ENCODE results near the gene TMEM170A. TPM values are rescaled to one million over a fixed set of nuclear protein-coding genes. Genes with fewer than 3 reads are reported as not detected.

TMEM170A gene
- polyA plus RNA-seq, 1 donor (not counting 4 experiments of a cell fraction or from before 2014, with no cell fraction given) = 22.1 TPM

DNA sequence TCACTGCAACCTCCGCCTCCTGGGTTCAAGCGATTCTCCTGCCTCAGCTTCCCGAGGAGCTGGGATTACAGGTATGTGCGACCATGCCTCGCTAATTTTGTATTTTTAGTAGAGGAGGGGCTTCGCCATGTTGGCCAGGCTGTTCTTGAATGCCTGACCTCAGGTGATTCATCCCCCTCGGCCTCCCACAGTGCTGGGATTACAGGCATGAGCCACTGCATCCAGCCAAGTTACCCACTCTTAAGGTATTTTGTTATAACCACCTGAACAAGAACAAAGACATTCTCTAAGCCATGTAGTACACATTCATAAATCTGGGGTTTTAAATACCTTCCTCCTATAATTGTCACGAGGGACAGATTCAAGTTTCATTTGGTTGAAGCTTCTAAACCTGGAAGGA lies 12.3 kb upstream of the TMEM170A start:
- Histone ChIP-seq H3K9me1 (ENCODE audit: control insufficient read depth, extremely low read depth, insufficient read depth, low read length) (no peaks in the 10 kb centered on the region), H3K27ac (ENCODE audit: control insufficient read depth, insufficient read depth, low read length) (no peak overlapping the region), H3K4me3 (ENCODE audit: control insufficient read depth in 2 of 3, extremely low read depth in 1 of 3, insufficient read depth in 2 of 3, low read depth in 1 of 3, low read length in 3 of 3) (no peak overlapping the region), H3K9ac (ENCODE audit: control insufficient read depth, extremely low read depth, insufficient read depth, low read length) (no peak overlapping the region), H4K20me1 (ENCODE audit: control insufficient read depth, extremely low read depth, insufficient read depth, low read length) (no peaks in the 10 kb centered on the region), H3K79me2 (ENCODE audit: control insufficient read depth, insufficient read depth, low read length) (no peaks in the 10 kb centered on the region), H2AFZ (ENCODE audit: control insufficient read depth, low read length) (no peak overlapping the region), H3K4me1 (ENCODE audit: control insufficient read depth, extremely low read depth, insufficient read depth, low read length) (peaks cover 16% of the 10 kb centered on the region), H3K27me3 (ENCODE audit: control insufficient read depth, extremely low read depth, insufficient read depth, low read length) (no peaks in the 10 kb centered on the region), H3K36me3 (ENCODE audit: control insufficient read depth in 2 of 2, extremely low read depth in 1 of 2, insufficient read depth in 2 of 2, low read length in 2 of 2) (no peaks in the 10 kb centered on the region), H3K9me3 (ENCODE audit: control insufficient read depth, low read depth, low read length) (no peaks in the 10 kb centered on the region), H3K4me2 (ENCODE audit: control insufficient read depth, extremely low read depth, insufficient read depth, low read depth, low read length) (no peak overlapping the region)
- TF ChIP-seq, protein P1, sequence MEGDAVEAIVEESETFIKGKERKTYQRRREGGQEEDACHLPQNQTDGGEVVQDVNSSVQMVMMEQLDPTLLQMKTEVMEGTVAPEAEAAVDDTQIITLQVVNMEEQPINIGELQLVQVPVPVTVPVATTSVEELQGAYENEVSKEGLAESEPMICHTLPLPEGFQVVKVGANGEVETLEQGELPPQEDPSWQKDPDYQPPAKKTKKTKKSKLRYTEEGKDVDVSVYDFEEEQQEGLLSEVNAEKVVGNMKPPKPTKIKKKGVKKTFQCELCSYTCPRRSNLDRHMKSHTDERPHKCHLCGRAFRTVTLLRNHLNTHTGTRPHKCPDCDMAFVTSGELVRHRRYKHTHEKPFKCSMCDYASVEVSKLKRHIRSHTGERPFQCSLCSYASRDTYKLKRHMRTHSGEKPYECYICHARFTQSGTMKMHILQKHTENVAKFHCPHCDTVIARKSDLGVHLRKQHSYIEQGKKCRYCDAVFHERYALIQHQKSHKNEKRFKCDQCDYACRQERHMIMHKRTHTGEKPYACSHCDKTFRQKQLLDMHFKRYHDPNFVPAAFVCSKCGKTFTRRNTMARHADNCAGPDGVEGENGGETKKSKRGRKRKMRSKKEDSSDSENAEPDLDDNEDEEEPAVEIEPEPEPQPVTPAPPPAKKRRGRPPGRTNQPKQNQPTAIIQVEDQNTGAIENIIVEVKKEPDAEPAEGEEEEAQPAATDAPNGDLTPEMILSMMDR (optimal IDR thresholded peaks at IDR 0.05 in 1 of 3, IDR thresholded peaks at IDR 0.05 in 1 of 3, conservative IDR thresholded peaks at IDR 0.05 in 1 of 3; ENCODE audit: extremely low read depth in 1 of 3, insufficient read depth in 2 of 3, low read length in 3 of 3) = no peak
- TF ChIP-seq EZH2 (IDR thresholded peaks at IDR 0.05; ENCODE audit: low read length) = no peak
- no peak for DNase-seq (ENCODE audit: low read depth, low spot score)
- FAIRE-seq = no peak
- dilution Hi-C loops (cut with MboI; ENCODE audit: extremely low pct_ligation_motif_present, low sequenced_read_pairs) = no loop called here

DNA sequence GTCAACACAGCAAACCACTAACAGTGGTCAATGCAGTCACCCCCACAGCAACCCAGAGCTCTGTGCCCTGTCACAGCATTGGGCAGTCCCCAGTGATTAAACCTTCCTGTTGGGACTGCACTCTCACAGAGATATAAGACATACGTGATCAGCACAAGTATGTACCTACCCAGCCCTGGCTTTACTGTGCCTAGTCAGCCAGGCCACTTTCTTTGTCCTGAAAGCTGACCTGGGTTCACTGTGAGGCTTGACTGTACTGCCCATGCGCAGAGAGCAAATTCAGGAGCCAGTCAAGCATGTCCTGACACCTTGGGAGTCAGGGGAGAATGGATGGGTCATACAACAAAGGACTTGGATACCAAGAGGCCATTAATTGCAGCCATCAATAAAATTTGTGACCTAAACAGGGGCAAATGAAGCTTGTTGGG lies 10.9 kb upstream of the TMEM170A start:
- Histone ChIP-seq H3K9me3 (ENCODE audit: control insufficient read depth, low read depth, low read length) (no peaks in the 10 kb centered on the region), H3K27me3 (ENCODE audit: control insufficient read depth, extremely low read depth, insufficient read depth, low read length) (no peaks in the 10 kb centered on the region), H3K4me1 (ENCODE audit: control insufficient read depth, extremely low read depth, insufficient read depth, low read length) (peaks cover 16% of the 10 kb centered on the region), H3K4me2 (ENCODE audit: control insufficient read depth, extremely low read depth, insufficient read depth, low read depth, low read length) (no peak overlapping the region), H3K4me3 (ENCODE audit: control insufficient read depth in 2 of 3, extremely low read depth in 1 of 3, insufficient read depth in 2 of 3, low read depth in 1 of 3, low read length in 3 of 3) (no peak overlapping the region), H3K9ac (ENCODE audit: control insufficient read depth, extremely low read depth, insufficient read depth, low read length) (no peak overlapping the region), H3K79me2 (ENCODE audit: control insufficient read depth, insufficient read depth, low read length) (no peaks in the 10 kb centered on the region), H3K36me3 (ENCODE audit: control insufficient read depth in 2 of 2, extremely low read depth in 1 of 2, insufficient read depth in 2 of 2, low read length in 2 of 2) (no peaks in the 10 kb centered on the region), H4K20me1 (ENCODE audit: control insufficient read depth, extremely low read depth, insufficient read depth, low read length) (no peaks in the 10 kb centered on the region), H2AFZ (ENCODE audit: control insufficient read depth, low read length) (no peak overlapping the region), H3K27ac (ENCODE audit: control insufficient read depth, insufficient read depth, low read length) (no peak overlapping the region), H3K9me1 (ENCODE audit: control insufficient read depth, extremely low read depth, insufficient read depth, low read length) (no peaks in the 10 kb centered on the region)
- no peak for FAIRE-seq
- TF ChIP-seq, protein P1 (optimal IDR thresholded peaks at IDR 0.05 in 1 of 3, IDR thresholded peaks at IDR 0.05 in 1 of 3, conservative IDR thresholded peaks at IDR 0.05 in 1 of 3; ENCODE audit: extremely low read depth in 1 of 3, insufficient read depth in 2 of 3, low read length in 3 of 3) = no peak
- TF ChIP-seq EZH2 (IDR thresholded peaks at IDR 0.05; ENCODE audit: low read length) = no peak
- dilution Hi-C loops (cut with MboI; ENCODE audit: extremely low pct_ligation_motif_present, low sequenced_read_pairs) = no loop called here
- no peak for DNase-seq (ENCODE audit: low read depth, low spot score)

Data from keratinocyte (primary cell).